Measurements from ENCODE around the gene EVI5.

DNA sequence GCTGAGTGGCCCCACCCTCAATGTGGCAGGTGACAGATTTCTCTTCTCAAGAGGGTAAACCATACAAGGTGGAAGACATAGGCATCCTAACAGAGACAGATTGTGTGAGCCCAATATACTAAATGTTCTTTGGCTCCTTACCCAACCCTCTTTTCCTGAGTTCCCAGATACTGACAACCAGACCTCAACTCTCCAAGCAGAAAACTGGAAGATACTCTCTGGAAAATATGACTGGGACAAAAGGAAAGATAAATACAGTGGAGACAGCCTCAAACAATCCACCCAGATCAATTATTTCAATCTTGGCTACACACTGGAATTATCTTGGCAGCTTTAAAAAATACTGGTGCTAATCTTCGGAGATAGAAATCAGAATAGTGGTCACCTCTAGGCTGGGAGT lies 6.5 kb downstream of the EVI5 start:
- TF ChIP-seq, protein P1, sequence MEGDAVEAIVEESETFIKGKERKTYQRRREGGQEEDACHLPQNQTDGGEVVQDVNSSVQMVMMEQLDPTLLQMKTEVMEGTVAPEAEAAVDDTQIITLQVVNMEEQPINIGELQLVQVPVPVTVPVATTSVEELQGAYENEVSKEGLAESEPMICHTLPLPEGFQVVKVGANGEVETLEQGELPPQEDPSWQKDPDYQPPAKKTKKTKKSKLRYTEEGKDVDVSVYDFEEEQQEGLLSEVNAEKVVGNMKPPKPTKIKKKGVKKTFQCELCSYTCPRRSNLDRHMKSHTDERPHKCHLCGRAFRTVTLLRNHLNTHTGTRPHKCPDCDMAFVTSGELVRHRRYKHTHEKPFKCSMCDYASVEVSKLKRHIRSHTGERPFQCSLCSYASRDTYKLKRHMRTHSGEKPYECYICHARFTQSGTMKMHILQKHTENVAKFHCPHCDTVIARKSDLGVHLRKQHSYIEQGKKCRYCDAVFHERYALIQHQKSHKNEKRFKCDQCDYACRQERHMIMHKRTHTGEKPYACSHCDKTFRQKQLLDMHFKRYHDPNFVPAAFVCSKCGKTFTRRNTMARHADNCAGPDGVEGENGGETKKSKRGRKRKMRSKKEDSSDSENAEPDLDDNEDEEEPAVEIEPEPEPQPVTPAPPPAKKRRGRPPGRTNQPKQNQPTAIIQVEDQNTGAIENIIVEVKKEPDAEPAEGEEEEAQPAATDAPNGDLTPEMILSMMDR (IDR thresholded peaks at IDR 0.05; ENCODE audit: borderline replicate concordance, extremely low read depth, low read length, poor library complexity, severe bottlenecking) = no peak
- no peak for TF ChIP-seq EZH2 (IDR thresholded peaks at IDR 0.05; ENCODE audit: borderline replicate concordance, low read depth, low read length, severe bottlenecking)

Measured in DND-41 (cell line).